ENCODE measurements around the gene LIF. TPM values are rescaled to one million over a fixed set of nuclear protein-coding genes. Genes with fewer than 3 reads are reported as not detected.

Gene LIF
- polyA plus RNA-seq, 1 of the 3 experiments (the other 2 are of a cell fraction) = 24.6 TPM

- DNase-seq = peak; percentile 89
- H3F3A ChIP-seq (replicated peaks; ENCODE audit: insufficient read depth) = peaks cover 17% of the 10 kb centered on the region
- no peaks in the 10 kb centered on the region for H3K9me3 ChIP-seq
- peaks cover 16 to 30% of the 10 kb centered on the region in 2 experiments; a peak in 2 of 4 replicates for H3K4me1 ChIP-seq (ENCODE audit: control insufficient read depth in 1 of 2, insufficient read depth in 2 of 2, low read depth in 1 of 2, low read length in 1 of 2)
- H3K36me3 ChIP-seq (replicated peaks in 1 of 2; ENCODE audit: control insufficient read depth in 1 of 2, insufficient read depth in 2 of 2, low read length in 1 of 2) = peaks cover 0 to 13% of the 10 kb centered on the region in 2 experiments
- H3K9me2 ChIP-seq = no peaks in the 10 kb centered on the region
- WGBS (ENCODE audit: low lambda C conversion rate) = 33% methylated on average over 5 of the region's 5 CpGs
- peak overlapping the region; percentile 53 to 73; a peak in 3 of 4 replicates for H3K27ac ChIP-seq (ENCODE audit: low read depth in 2 of 2, low read length in 1 of 2)
- POLR2A ChIA-PET = interaction anchor here (1.1 to 3.5 kb wide), 2 partner anchors 41 to 99 kb away, joined by 3 to 10 read pairs; partner anchors contain the start of gene RNF215
- H3K4me2 ChIP-seq = peak overlapping the region; percentile 95
- H2AFZ ChIP-seq (ENCODE audit: low read depth) = peak overlapping the region; percentile 2; the same call in 1 of the 2 replicates
- no peaks in the 10 kb centered on the region for H3K79me2 ChIP-seq (ENCODE audit: insufficient read depth)
- TF ChIP-seq MAX (IDR thresholded peaks at IDR 0.05; ENCODE audit: low read depth) (no peak; the same call in 1 of the 2 replicates), SIN3A (IDR thresholded peaks at IDR 0.05; ENCODE audit: borderline replicate concordance, low read depth, low read length) (0 out of 2 replicates have a peak, but pooled peaks have one; percentile 20), USF1 (IDR thresholded peaks at IDR 0.05; ENCODE audit: borderline replicate concordance, low read depth) (no peak), GATA2 (CRISPR knock-in tag; IDR thresholded peaks at IDR 0.05) (no peak), YY1 (IDR thresholded peaks at IDR 0.05; ENCODE audit: low read depth) (no peak), RCOR1 (IDR thresholded peaks at IDR 0.05; ENCODE audit: low read length) (peak; percentile 68; the same call in 1 of the 2 replicates), CTCF (IDR thresholded peaks at IDR 0.05) (peak; percentile 82), EP300 (IDR thresholded peaks at IDR 0.05; ENCODE audit: borderline replicate concordance in 1 of 2, low read depth in 1 of 2, low read length in 1 of 2) (no peak), SMC3 (IDR thresholded peaks at IDR 0.05; ENCODE audit: low read depth, low read length) (peak; percentile 70), TCF12 (IDR thresholded peaks at IDR 0.05) (no peak), MEF2A (IDR thresholded peaks at IDR 0.05; ENCODE audit: borderline replicate concordance, low read depth) (no peak), RAD21 (IDR thresholded peaks at IDR 0.05; ENCODE audit: low read length) (peak; percentile 78), POLR2AphosphoS5 (IDR thresholded peaks at IDR 0.05; ENCODE audit: low read depth, low read length) (peak; percentile 50; the same call in 1 of the 2 replicates)
- H3K9ac ChIP-seq = peak overlapping the region; percentile 76; the same call in 1 of the 2 replicates
- H3K27me3 ChIP-seq (ENCODE audit: insufficient read depth) = no peaks in the 10 kb centered on the region
- peak overlapping the region; percentile 83 to 84 for H3K4me3 ChIP-seq (ENCODE audit: low read depth in 2 of 2, low read length in 1 of 2)
- CTCF ChIA-PET = interaction anchor here (0.6 to 12.9 kb wide), 64 partner anchors 8 to 652 kb away, joined by 3 to 228 read pairs (median 5); partner anchors contain the start of genes CCDC157, RNF215, SEC14L2 and SF3A1
- H4K20me1 ChIP-seq (ENCODE audit: insufficient read depth) = peaks cover 4% of the 10 kb centered on the region; the same call in 1 of the 2 replicates
Observed at GRCh38 chr22:30287648-30288418, 41.3 kb upstream of the LIF start.

All from SK-N-SH (cell line).